Endothelial cell of umbilical vein (primary cell): ENCODE results near the gene FAM174B. TPM values are rescaled to one million over a fixed set of nuclear protein-coding genes. Genes with fewer than 3 reads are reported as not detected.
"Not testable (repeated sequence)": the region's sequence is repeated elsewhere in the genome, so short reads cannot be mapped to it uniquely, and the experiment has no call there.

ENCODE experiments used
- BruUV-seq: library from RNA; stranded (reverse); fragments of 400-500 nt; replicated peaks from 2 replicates; lab custom pipeline; 2021; lab: Mats Ljungman, UMichigan
- CTCF ChIA-PET: fragments of 300-600, 350-600 bp; sonication (Branson Sonifier 250); formaldehyde crosslinking; loops from one replicate; lab custom pipeline; 2021; ENCODE audit warnings: antibody characterized with exemption, inconsistent platforms; lab: Charles Lee
- POLR2A ChIA-PET: fragments of 300-600, 350-600 bp; sonication (Branson Sonifier 250); formaldehyde crosslinking; loops from one replicate; lab custom pipeline; 2021; ENCODE audit warnings: antibody characterized with exemption, inconsistent platforms; lab: Charles Lee
- DNase-seq: peaks from one replicate; pipeline ENCODE4 v3.0.0-alpha.2; 2011; ENCODE audit warnings: low read depth, low spot score
- FAIRE-seq: peaks from 2 replicates; lab custom pipeline; 2011; peaks lifted over from hg19 to GRCh38; lab: Jason Lieb, UNC
- H2AFZ ChIP-seq: 2 replicates; pipeline ENCODE4 v1.6.0; 2012; ENCODE audit warnings: low read depth, low read length, control low read depth, inconsistent platforms
- H3K27ac ChIP-seq: 2 replicates; pipeline ENCODE4 v1.5.1; 2011; ENCODE audit warnings: low read depth, mild to moderate bottlenecking, control low read depth, low read length, moderate library complexity; ENCODE audit not compliant: insufficient read depth
- H3K27me3 ChIP-seq, 2 experiments: 2 replicates each; pipeline versions ENCODE4 v1.6.0 to v1.6.1; 2011; ENCODE audit warnings: low read length in 2 of 2, mixed read lengths in 1 of 2; ENCODE audit not compliant: control insufficient read depth in 2 of 2, insufficient read depth in 2 of 2
- H3K36me3 ChIP-seq, 2 experiments: 2 replicates in 1 of 2; 3 replicates in 1 of 2; pipeline ENCODE4 v1.5.1; 2011; ENCODE audit warnings: low read length in 2 of 2, mild to moderate bottlenecking in 1 of 2, moderate library complexity in 1 of 2; ENCODE audit not compliant: control insufficient read depth in 2 of 2, insufficient read depth in 2 of 2; ENCODE audit errors: extremely low read depth in 1 of 2
- H3K4me1 ChIP-seq: 3 replicates; pipeline ENCODE4 v1.5.1; 2011; ENCODE audit warnings: mild to moderate bottlenecking, low read length; ENCODE audit not compliant: control insufficient read depth, insufficient read depth; ENCODE audit errors: extremely low read depth
- H3K4me2 ChIP-seq: 2 replicates; pipeline ENCODE4 v1.6.1; 2011; ENCODE audit warnings: low read length, control low read depth, mixed read lengths; ENCODE audit not compliant: insufficient read depth
- H3K4me3 ChIP-seq, 3 experiments: fragments of 200-600 bp in 1 of 3; sonication (generic), shearing (Covaris generic) in 1 of 3; replicated peaks in 1 of 3; 2 replicates each; pipeline ENCODE4 v1.5.1; 2011 to 2016; ENCODE audit warnings: control low read depth in 3 of 3, low read length in 3 of 3, mild to moderate bottlenecking in 2 of 3, inconsistent platforms in 1 of 3, low read depth in 1 of 3, moderate library complexity in 1 of 3; ENCODE audit not compliant: insufficient read depth in 1 of 3
- H3K79me2 ChIP-seq: 2 replicates; pipeline ENCODE4 v1.6.0; 2012; ENCODE audit warnings: low read length, inconsistent platforms; ENCODE audit not compliant: control insufficient read depth, insufficient read depth
- H3K9ac ChIP-seq: replicated peaks from 2 replicates; pipeline ENCODE3; 2011; ENCODE audit warnings: low read length, control low read depth; ENCODE audit not compliant: insufficient read depth; ENCODE audit errors: extremely low read depth
- H3K9me1 ChIP-seq: replicated peaks from 3 replicates; pipeline ENCODE4 v1.6.0; 2011; ENCODE audit warnings: mild to moderate bottlenecking, low read length; ENCODE audit not compliant: control insufficient read depth, insufficient read depth; ENCODE audit errors: extremely low read depth
- H3K9me3 ChIP-seq: replicated peaks from 2 replicates; pipeline ENCODE4 v1.5.1; 2012; ENCODE audit warnings: low read length, inconsistent platforms; ENCODE audit not compliant: control insufficient read depth, insufficient read depth
- H4K20me1 ChIP-seq: replicated peaks from 2 replicates; pipeline ENCODE3; 2011; ENCODE audit warnings: mild to moderate bottlenecking, low read length; ENCODE audit not compliant: control insufficient read depth, insufficient read depth; ENCODE audit errors: extremely low read depth
- CTCF ChIP-seq, 2 donors: IDR thresholded peaks; 1 replicate in 1 of 2; 2 replicates in 1 of 2; pipeline ENCODE4 v1.5.1; 2011; ENCODE audit warnings: low read length in 2 of 2, mild to moderate bottlenecking in 2 of 2, moderate library complexity in 2 of 2, control low read depth in 1 of 2, inconsistent platforms in 1 of 2, low read depth in 1 of 2; ENCODE audit not compliant: insufficient read depth in 1 of 2; ENCODE audit errors: extremely low read depth in 1 of 2
- EZH2 ChIP-seq: IDR thresholded peaks from 2 replicates; pipeline ENCODE4 v1.6.1; 2012; ENCODE audit warnings: borderline replicate concordance, low read depth, mild to moderate bottlenecking, moderate library complexity, low read length, inconsistent platforms; ENCODE audit not compliant: severe bottlenecking
- FOS ChIP-seq: IDR thresholded peaks from 2 replicates; pipeline ENCODE4 v1.6.1; 2011; ENCODE audit warnings: mild to moderate bottlenecking, low read length, moderate library complexity, borderline replicate concordance; ENCODE audit not compliant: insufficient read depth
- GATA2 ChIP-seq: IDR thresholded peaks from 2 replicates; pipeline ENCODE4 v1.7.0; 2011; ENCODE audit warnings: low read depth, mild to moderate bottlenecking, moderate library complexity, mixed read lengths, low read length; ENCODE audit not compliant: insufficient read length, insufficient read depth
- JUN ChIP-seq: IDR thresholded peaks from 2 replicates; pipeline ENCODE4 v1.6.1; 2011; ENCODE audit warnings: borderline replicate concordance, low read depth; ENCODE audit not compliant: insufficient read length, insufficient read depth
- MAX ChIP-seq: IDR thresholded peaks from 2 replicates; pipeline ENCODE4 v1.6.1; 2011; ENCODE audit not compliant: insufficient read depth, insufficient read length
- MYC ChIP-seq: IDR thresholded peaks from one replicate; pipeline ENCODE4 v1.6.1; 2011; ENCODE audit warnings: mild to moderate bottlenecking, low read depth, low read length
- POLR2A ChIP-seq: IDR thresholded peaks from 2 replicates; pipeline ENCODE4 v1.6.1; 2012; ENCODE audit warnings: low read depth, mild to moderate bottlenecking, control low read depth, low read length
- POLR2AphosphoS5 ChIP-seq: IDR thresholded peaks from 2 replicates; pipeline ENCODE4 v1.6.1; 2012; ENCODE audit warnings: low read depth, mild to moderate bottlenecking, control low read depth, low read length, moderate library complexity; ENCODE audit not compliant: insufficient read depth
- dilution Hi-C: fragments of 300-500 bp; cut with MboI; formaldehyde crosslinking; loops from one replicate; pipeline ENCODE4 v1.15.0; 2019; ENCODE audit warnings: low sequenced_read_pairs; ENCODE audit not compliant: extremely low pct_ligation_motif_present
- intact Hi-C: fragments of 100-400 bp; cut with micrococcal nuclease; formaldehyde crosslinking; loops from one replicate; pipeline ENCODE4 v1.10.0; 2022
- polyA plus RNA-seq, 4 experiments: library from polyadenylated mRNA; depleted of rRNA in 3 of 4; stranded (reverse) in 3 of 4; unstranded in 1 of 4; fragments of >200 nt; gene quantifications; 2 replicates each; pipeline versions ENCODE4 v1.2.1 to v1.2.3, GENCODE V29; 2011 to 2012; ENCODE audit warnings: missing spikeins in 1 of 4
- total RNA-seq: library from RNA; stranded (reverse); gene quantifications from 2 replicates; pipeline ENCODE4 v1.2.3, GENCODE V29; 2021

FAM174B gene
- total and polyA plus RNA-seq, 2 donors (not counting 3 experiments of a cell fraction or from before 2014, with no cell fraction given): 25.9 to 30.2 TPM

GRCh38 chr15:92608866-92609700 lies 46.5 kb downstream of the FAM174B start:
- ChIA-PET CTCF (no interaction called here), POLR2A (no interaction called here)
- no peak overlapping the region for H3K9ac ChIP-seq
- H3K27ac ChIP-seq: no peak overlapping the region
- no peaks in the 10 kb centered on the region for H3K9me3 ChIP-seq
- H3K4me2 ChIP-seq: no peak overlapping the region
- H3K4me3 ChIP-seq: no peak overlapping the region
- H3K9me1 ChIP-seq: no peaks in the 10 kb centered on the region
- no peaks in the 10 kb centered on the region for H3K4me1 ChIP-seq
- FAIRE-seq (no peak), DNase-seq (no peak)
- H4K20me1 ChIP-seq: no peaks in the 10 kb centered on the region
- intact Hi-C loops: no loop called here
- TF ChIP-seq MYC (no peak), POLR2A (no peak), FOS (no peak), POLR2AphosphoS5 (no peak), GATA2 (no peak), EZH2 (no peak), MAX (no peak), CTCF (IDR thresholded peaks at IDR 0.05; ENCODE audit: extremely low read depth in 1 of 2, insufficient read depth in 1 of 2, low read depth in 1 of 2, low read length in 2 of 2) (no peak), JUN (no peak)
- dilution Hi-C loops: no loop called here
- no peaks in the 10 kb centered on the region for H3K27me3 ChIP-seq
- H2AFZ ChIP-seq: no peak overlapping the region
- no peaks in the 10 kb centered on the region for H3K79me2 ChIP-seq
- BruUV-seq: no TSS peak
- no peaks in the 10 kb centered on the region for H3K36me3 ChIP-seq

- H4K20me1 ChIP-seq, H3K27me3 ChIP-seq, DNase-seq, POLR2A ChIA-PET, H3K4me3 ChIP-seq, H3K36me3 ChIP-seq, FAIRE-seq, H3K4me1 ChIP-seq, CTCF ChIA-PET, H2AFZ ChIP-seq, BruUV-seq, dilution Hi-C loops, H3K9ac ChIP-seq, intact Hi-C loops, H3K27ac ChIP-seq, H3K9me1 ChIP-seq, H3K9me3 ChIP-seq, H3K79me2 ChIP-seq, H3K4me2 ChIP-seq: not testable (repeated sequence)
Measured at GRCh38 chr15:92606836-92607150, 48.8 kb downstream of the FAM174B start.
